T-helper 9 cell (primary cell): ENCODE results near the gene TAF5L.
"Not testable (repeated sequence)": the region's sequence is repeated elsewhere in the genome, so short reads cannot be mapped to it uniquely, and the experiment has no call there.

Experiments
- DNase-seq: peaks from one replicate; pipeline ENCODE4 v3.0.0-alpha.2; 2020

Gene TAF5L

GRCh38 chr1:229642376-229642775, 16.5 kb upstream of the TAF5L start:
- no peak for DNase-seq

GRCh38 chr1:229641306-229641705, 15.4 kb upstream of the TAF5L start:
- DNase-seq = no peak

- no peak for DNase-seq
Measured at GRCh38 chr1:229640455-229640854, 14.5 kb upstream of the TAF5L start.

- DNase-seq = no peak
Measured at GRCh38 chr1:229637746-229638145, 11.8 kb upstream of the TAF5L start.

GRCh38 chr1:229636042-229636441, 10.1 kb upstream of the TAF5L start:
- DNase-seq = no peak

GRCh38 chr1:229631966-229632365, 6.0 kb upstream of the TAF5L start:
- DNase-seq = no peak

GRCh38 chr1:229631148-229631547, 5.2 kb upstream of the TAF5L start:
- no peak for DNase-seq

- DNase-seq = no peak
Measured at GRCh38 chr1:229629261-229629660, 3.3 kb upstream of the TAF5L start.

- DNase-seq = no peak
Measured at GRCh38 chr1:229627003-229627402, 1.1 kb upstream of the TAF5L start.

GRCh38 chr1:229625071-229625914, 629 bp downstream of the TAF5L start:
- peak; percentile 43 for DNase-seq

- no peak for DNase-seq
Measured at GRCh38 chr1:229624521-229625070, 1.3 kb downstream of the TAF5L start.

- no peak for DNase-seq
Measured at GRCh38 chr1:229623838-229624237, 2.1 kb downstream of the TAF5L start.

GRCh38 chr1:229623225-229623624, 2.7 kb downstream of the TAF5L start:
- DNase-seq = no peak

GRCh38 chr1:229622641-229623120, 3.2 kb downstream of the TAF5L start:
- DNase-seq = not testable (repeated sequence)

GRCh38 chr1:229621663-229622062, 4.3 kb downstream of the TAF5L start:
- DNase-seq = no peak

- no peak for DNase-seq
Measured at GRCh38 chr1:229620876-229621275, 5.0 kb downstream of the TAF5L start.

GRCh38 chr1:229619614-229620013, 6.3 kb downstream of the TAF5L start:
- no peak for DNase-seq

- no peak for DNase-seq
Measured at GRCh38 chr1:229619002-229619401, 6.9 kb downstream of the TAF5L start.

GRCh38 chr1:229617351-229618100, 8.4 kb downstream of the TAF5L start:
- no peak for DNase-seq

- no peak for DNase-seq
Measured at GRCh38 chr1:229614701-229615100, 11.2 kb downstream of the TAF5L start.

- DNase-seq = no peak
Measured at GRCh38 chr1:229613938-229614337, 12.0 kb downstream of the TAF5L start.

- no peak for DNase-seq
Measured at GRCh38 chr1:229608590-229608989, 17.3 kb downstream of the TAF5L start.

GRCh38 chr1:229607370-229607769, 18.6 kb downstream of the TAF5L start:
- DNase-seq = no peak
